NB4 (cell line): ENCODE results near the gene PTCH2.

ENCODE experiments used
- DNase-seq: peaks from one replicate; pipeline ENCODE4 v3.0.0; 2010; ENCODE audit warnings: low read depth
- H3K4me3 ChIP-seq: one replicate; pipeline ENCODE4 v1.5.1; 2011; ENCODE audit warnings: mild to moderate bottlenecking, low read depth, low read length, moderate library complexity
- MYC ChIP-seq: IDR thresholded peaks from 2 replicates; pipeline ENCODE4 v1.6.1; 2011; ENCODE audit warnings: low read depth, low read length
- POLR2A ChIP-seq: IDR thresholded peaks from 2 replicates; pipeline ENCODE4 v1.6.1; 2011; ENCODE audit warnings: mild to moderate bottlenecking; ENCODE audit not compliant: insufficient read length; ENCODE audit errors: extremely low read depth
- TF ChIP-seq, protein P1 (sequence below): IDR thresholded peaks from one replicate; pipeline ENCODE4 v1.5.1; 2012; ENCODE audit warnings: low read depth, low read length
- TF ChIP-seq, protein P2 (sequence below): IDR thresholded peaks from 2 replicates; pipeline ENCODE4 v1.6.1; 2011; ENCODE audit warnings: low read depth, low read length

Gene PTCH2, protein sequence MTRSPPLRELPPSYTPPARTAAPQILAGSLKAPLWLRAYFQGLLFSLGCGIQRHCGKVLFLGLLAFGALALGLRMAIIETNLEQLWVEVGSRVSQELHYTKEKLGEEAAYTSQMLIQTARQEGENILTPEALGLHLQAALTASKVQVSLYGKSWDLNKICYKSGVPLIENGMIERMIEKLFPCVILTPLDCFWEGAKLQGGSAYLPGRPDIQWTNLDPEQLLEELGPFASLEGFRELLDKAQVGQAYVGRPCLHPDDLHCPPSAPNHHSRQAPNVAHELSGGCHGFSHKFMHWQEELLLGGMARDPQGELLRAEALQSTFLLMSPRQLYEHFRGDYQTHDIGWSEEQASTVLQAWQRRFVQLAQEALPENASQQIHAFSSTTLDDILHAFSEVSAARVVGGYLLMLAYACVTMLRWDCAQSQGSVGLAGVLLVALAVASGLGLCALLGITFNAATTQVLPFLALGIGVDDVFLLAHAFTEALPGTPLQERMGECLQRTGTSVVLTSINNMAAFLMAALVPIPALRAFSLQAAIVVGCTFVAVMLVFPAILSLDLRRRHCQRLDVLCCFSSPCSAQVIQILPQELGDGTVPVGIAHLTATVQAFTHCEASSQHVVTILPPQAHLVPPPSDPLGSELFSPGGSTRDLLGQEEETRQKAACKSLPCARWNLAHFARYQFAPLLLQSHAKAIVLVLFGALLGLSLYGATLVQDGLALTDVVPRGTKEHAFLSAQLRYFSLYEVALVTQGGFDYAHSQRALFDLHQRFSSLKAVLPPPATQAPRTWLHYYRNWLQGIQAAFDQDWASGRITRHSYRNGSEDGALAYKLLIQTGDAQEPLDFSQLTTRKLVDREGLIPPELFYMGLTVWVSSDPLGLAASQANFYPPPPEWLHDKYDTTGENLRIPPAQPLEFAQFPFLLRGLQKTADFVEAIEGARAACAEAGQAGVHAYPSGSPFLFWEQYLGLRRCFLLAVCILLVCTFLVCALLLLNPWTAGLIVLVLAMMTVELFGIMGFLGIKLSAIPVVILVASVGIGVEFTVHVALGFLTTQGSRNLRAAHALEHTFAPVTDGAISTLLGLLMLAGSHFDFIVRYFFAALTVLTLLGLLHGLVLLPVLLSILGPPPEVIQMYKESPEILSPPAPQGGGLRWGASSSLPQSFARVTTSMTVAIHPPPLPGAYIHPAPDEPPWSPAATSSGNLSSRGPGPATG

DNA sequence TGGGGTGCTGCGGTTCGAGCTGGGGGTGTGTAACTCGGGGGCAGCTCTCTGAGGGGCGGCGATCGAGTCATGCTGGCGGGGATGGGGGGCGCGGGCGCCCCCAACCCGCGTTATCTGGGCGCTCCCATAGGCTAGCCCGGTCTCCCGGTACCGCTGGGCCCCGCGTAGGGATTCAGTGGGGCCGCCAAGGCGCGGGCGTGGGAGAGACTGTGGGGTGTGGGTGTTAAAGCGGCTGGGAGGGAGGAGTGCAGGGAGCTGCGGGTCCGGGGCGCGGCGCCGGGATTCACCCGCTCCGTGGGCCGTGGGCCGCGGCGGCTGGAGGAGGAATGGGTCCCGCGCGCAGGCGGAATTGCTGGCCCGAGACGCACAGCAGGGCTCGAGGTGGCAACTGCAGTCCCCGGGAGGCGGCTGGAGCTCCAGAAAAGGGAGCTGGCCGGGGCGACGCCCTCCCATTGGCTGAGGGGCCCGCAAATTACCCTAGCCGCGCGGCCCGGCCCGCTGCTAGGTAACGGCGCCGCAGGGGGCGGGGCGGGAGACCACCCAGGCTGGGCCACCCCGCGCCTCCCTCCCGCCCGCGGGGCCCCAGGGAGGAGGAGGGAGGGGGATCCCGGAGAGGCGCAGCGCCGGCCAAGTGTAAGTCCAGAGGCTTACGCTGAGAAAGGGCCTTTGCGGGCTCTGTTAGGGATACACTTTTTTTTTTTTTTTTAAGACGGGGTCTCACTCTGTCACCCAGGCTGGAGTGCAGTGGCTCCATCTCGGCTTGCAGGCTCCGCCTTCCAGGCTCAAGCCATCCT, at the start of gene PTCH2:
Gene PTCH2, minus strand, starts transcription at position 392 of the 794 bp plus-strand sequence. Its CDS starts 321 bp downstream, at position 71.
- TF ChIP-seq MYC (no peak), POLR2A (no peak)
- TF ChIP-seq, protein P1, sequence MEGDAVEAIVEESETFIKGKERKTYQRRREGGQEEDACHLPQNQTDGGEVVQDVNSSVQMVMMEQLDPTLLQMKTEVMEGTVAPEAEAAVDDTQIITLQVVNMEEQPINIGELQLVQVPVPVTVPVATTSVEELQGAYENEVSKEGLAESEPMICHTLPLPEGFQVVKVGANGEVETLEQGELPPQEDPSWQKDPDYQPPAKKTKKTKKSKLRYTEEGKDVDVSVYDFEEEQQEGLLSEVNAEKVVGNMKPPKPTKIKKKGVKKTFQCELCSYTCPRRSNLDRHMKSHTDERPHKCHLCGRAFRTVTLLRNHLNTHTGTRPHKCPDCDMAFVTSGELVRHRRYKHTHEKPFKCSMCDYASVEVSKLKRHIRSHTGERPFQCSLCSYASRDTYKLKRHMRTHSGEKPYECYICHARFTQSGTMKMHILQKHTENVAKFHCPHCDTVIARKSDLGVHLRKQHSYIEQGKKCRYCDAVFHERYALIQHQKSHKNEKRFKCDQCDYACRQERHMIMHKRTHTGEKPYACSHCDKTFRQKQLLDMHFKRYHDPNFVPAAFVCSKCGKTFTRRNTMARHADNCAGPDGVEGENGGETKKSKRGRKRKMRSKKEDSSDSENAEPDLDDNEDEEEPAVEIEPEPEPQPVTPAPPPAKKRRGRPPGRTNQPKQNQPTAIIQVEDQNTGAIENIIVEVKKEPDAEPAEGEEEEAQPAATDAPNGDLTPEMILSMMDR: no peak
- TF ChIP-seq, protein P2, sequence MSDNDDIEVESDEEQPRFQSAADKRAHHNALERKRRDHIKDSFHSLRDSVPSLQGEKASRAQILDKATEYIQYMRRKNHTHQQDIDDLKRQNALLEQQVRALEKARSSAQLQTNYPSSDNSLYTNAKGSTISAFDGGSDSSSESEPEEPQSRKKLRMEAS: no peak

DNA sequence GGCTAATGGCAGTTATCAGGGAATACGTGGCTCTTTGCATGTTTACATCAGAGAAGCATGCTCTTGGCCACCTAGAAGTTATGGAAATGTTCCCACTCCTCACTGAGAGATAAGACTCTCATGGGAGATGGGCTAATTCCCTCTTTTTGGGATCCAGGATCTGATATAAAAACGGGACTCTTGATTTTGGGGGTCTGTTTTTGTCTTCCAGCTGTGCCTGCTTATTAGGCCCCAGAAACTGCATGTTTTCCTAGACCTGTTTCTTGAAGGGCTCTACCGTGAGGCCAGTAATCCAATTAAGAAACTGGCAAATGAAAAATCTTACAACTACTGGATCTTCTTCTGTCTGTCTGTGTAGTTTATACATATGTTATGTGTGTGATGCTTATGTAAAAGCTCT, 47.0 kb upstream of the PTCH2 start:
- TF ChIP-seq POLR2A: no peak
- TF ChIP-seq, protein P2: no peak
- TF ChIP-seq, protein P1: no peak
- no peak for TF ChIP-seq MYC
- no peak for DNase-seq
- no peak overlapping the region for H3K4me3 ChIP-seq

More for the DNA sequence above, at the start of gene PTCH2:
- DNase-seq: peak; percentile 79
- H3K4me3 ChIP-seq: no peak within 1 kb of the TSS

DNA sequence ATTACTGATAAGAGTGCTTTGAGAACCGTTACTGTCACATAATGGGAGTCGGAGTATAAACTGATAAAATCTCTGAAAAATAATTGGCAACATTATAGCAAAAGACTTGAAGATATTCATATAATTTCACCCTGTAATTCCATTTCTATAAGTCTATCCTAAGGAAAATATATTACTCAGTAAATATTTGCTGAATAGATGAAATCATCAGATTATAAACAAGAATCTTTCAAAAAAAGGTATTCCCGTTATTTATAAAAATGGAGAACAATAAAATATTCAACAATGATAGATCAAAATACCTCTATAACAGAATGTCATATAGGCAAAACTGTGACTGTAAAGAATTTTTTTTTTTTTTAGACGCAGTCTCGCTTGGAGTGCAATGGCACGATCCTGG, 42.4 kb upstream of the PTCH2 start:
- TF ChIP-seq, protein P2: no peak
- TF ChIP-seq POLR2A: no peak
- TF ChIP-seq, protein P1: no peak
- no peak for TF ChIP-seq MYC
- DNase-seq: no peak
- H3K4me3 ChIP-seq: no peak overlapping the region

DNA sequence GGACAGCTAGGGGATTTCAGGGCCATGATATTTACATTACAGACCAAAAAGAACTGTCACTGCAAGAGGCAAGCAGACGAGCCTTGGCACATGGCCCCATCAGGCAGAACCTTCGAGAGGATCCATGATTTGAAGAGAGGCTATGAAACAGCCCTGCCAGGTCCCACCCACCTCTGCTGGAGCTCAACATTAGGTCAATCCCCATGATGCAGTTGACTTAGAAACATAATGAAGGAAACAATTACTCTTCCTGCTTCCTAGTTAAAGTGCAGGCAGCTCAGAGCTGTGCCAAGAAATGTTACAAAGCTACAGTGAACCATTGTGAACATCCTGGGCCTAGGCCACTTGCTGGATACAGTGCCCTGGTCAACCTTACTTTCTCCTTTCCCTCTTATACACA, 41.7 kb upstream of the PTCH2 start:
- no peak for DNase-seq
- H3K4me3 ChIP-seq: no peak overlapping the region
- TF ChIP-seq, protein P2: no peak
- TF ChIP-seq MYC (no peak), POLR2A (no peak)
- TF ChIP-seq, protein P1: no peak
